ENCODE results near the gene EGFLAM. TPM values are rescaled to one million over a fixed set of nuclear protein-coding genes. Genes with fewer than 3 reads are reported as not detected.

EGFLAM gene
- total and polyA plus RNA-seq, 10 of the 15 experiments (the other 5 are each of a cell fraction or from before 2014, with no cell fraction given), result 0.37 TPM; not detected in 9

DNA sequence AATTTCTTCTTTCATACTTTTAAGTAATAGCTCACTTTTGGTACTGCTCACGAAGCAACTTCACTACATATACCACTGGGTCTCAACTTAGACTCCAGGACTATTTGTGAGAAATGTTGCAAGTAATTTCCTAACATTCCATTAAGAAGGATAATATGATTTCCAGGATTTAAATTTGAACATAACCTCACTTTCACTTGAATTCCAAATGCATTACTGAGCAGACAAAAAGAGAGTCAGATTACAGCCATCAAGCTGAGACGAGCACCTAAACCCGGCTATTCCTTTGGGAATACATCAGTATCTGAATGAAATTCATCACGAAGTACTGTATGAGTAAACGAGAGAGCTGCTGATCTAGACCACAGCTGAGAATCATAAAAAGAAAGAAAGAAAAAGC lies 250.8 kb downstream of the EGFLAM start:
- POLR2A ChIA-PET, result no interaction called here
- CTCF ChIA-PET, result interaction anchor here (1.2 kb wide), 1 partner anchor 56 kb away, joined by 3 read pairs; no protein-coding TSS in a partner anchor
- in situ Hi-C loops (cut with MboI), result no loop called here
- intact Hi-C loops (cut with micrococcal nuclease; ENCODE audit: unreplicated experiment), result no loop called here
- SMC1A ChIA-PET (ENCODE audit: uncharacterized antibody, unreplicated experiment), result interaction anchor here (1.2 kb wide), 1 partner anchor 9 kb away, joined by 4 read pairs; no protein-coding TSS in a partner anchor
- Histone ChIP-seq H3K36me3 (ENCODE audit: control insufficient read depth in 2 of 2, insufficient read depth in 2 of 2, low read length in 1 of 2) (no peaks in the 10 kb centered on the region), H3K79me2 (ENCODE audit: control insufficient read depth, insufficient read depth, low read length) (no peaks in the 10 kb centered on the region), H3K4me2 (ENCODE audit: control insufficient read depth, insufficient read depth) (no peak overlapping the region), H3K27me3 (replicated peaks in 1 of 2; ENCODE audit: control insufficient read depth in 2 of 2, insufficient read depth in 2 of 2, low read length in 1 of 2) (no peaks in the 10 kb centered on the region; a peak in 1 of 4 replicates), H4K20me1 (ENCODE audit: control insufficient read depth, insufficient read depth) (no peaks in the 10 kb centered on the region), H3K4me3 (no peak overlapping the region), H3K4me1 (ENCODE audit: control insufficient read depth, insufficient read depth, low read length) (no peaks in the 10 kb centered on the region), H3K9ac (ENCODE audit: control insufficient read depth, insufficient read depth, low read length) (no peak overlapping the region), H3K27ac (ENCODE audit: control insufficient read depth, insufficient read depth) (no peak overlapping the region), H2AFZ (ENCODE audit: control insufficient read depth, low read depth, low read length) (no peak overlapping the region), H3K9me3 (replicated peaks; ENCODE audit: control insufficient read depth, insufficient read depth, low read length) (no peaks in the 10 kb centered on the region)
- RAD21 ChIA-PET (ENCODE audit: unreplicated experiment), result no interaction called here
- no peak for DNase-seq (ENCODE audit: low read depth, low spot score)
- FAIRE-seq, result no peak
- 5% methylated on average over 5 of the region's 5 CpGs for WGBS (ENCODE audit: insufficient coverage, insufficient replicate concordance, low lambda C conversion rate, missing lambda C conversion rate)
- BruUV-seq (replicated peaks), result no TSS peak
- no peak for ATAC-seq
- TF ChIP-seq, protein P1, sequence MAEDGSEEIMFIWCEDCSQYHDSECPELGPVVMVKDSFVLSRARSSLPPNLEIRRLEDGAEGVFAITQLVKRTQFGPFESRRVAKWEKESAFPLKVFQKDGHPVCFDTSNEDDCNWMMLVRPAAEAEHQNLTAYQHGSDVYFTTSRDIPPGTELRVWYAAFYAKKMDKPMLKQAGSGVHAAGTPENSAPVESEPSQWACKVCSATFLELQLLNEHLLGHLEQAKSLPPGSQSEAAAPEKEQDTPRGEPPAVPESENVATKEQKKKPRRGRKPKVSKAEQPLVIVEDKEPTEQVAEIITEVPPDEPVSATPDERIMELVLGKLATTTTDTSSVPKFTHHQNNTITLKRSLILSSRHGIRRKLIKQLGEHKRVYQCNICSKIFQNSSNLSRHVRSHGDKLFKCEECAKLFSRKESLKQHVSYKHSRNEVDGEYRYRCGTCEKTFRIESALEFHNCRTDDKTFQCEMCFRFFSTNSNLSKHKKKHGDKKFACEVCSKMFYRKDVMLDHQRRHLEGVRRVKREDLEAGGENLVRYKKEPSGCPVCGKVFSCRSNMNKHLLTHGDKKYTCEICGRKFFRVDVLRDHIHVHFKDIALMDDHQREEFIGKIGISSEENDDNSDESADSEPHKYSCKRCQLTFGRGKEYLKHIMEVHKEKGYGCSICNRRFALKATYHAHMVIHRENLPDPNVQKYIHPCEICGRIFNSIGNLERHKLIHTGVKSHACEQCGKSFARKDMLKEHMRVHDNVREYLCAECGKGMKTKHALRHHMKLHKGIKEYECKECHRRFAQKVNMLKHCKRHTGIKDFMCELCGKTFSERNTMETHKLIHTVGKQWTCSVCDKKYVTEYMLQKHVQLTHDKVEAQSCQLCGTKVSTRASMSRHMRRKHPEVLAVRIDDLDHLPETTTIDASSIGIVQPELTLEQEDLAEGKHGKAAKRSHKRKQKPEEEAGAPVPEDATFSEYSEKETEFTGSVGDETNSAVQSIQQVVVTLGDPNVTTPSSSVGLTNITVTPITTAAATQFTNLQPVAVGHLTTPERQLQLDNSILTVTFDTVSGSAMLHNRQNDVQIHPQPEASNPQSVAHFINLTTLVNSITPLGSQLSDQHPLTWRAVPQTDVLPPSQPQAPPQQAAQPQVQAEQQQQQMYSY (CRISPR knock-in tag; IDR thresholded peaks at IDR 0.05), result no peak
- no peak for TF ChIP-seq ZBED1 (IDR thresholded peaks at IDR 0.05; ENCODE audit: borderline replicate concordance)
- no peak for TF ChIP-seq CTCF (IDR thresholded peaks at IDR 0.05 in 2 of 3, conservative IDR thresholded peaks at IDR 0.05 in 1 of 3; ENCODE audit: control insufficient read depth in 2 of 3, extremely low read depth in 1 of 3, insufficient read depth in 1 of 3, low read depth in 3 of 3, low read length in 3 of 3)
- TF ChIP-seq PML (IDR thresholded peaks at IDR 0.05; ENCODE audit: low read length), result no peak
- TF ChIP-seq, protein P2, sequence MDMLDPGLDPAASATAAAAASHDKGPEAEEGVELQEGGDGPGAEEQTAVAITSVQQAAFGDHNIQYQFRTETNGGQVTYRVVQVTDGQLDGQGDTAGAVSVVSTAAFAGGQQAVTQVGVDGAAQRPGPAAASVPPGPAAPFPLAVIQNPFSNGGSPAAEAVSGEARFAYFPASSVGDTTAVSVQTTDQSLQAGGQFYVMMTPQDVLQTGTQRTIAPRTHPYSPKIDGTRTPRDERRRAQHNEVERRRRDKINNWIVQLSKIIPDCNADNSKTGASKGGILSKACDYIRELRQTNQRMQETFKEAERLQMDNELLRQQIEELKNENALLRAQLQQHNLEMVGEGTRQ (IDR thresholded peaks at IDR 0.05; ENCODE audit: borderline replicate concordance, low read depth, low read length), result no peak
- TF ChIP-seq SREBF1 (IDR thresholded peaks at IDR 0.05; ENCODE audit: low read length), result no peak
- TF ChIP-seq, protein P3, sequence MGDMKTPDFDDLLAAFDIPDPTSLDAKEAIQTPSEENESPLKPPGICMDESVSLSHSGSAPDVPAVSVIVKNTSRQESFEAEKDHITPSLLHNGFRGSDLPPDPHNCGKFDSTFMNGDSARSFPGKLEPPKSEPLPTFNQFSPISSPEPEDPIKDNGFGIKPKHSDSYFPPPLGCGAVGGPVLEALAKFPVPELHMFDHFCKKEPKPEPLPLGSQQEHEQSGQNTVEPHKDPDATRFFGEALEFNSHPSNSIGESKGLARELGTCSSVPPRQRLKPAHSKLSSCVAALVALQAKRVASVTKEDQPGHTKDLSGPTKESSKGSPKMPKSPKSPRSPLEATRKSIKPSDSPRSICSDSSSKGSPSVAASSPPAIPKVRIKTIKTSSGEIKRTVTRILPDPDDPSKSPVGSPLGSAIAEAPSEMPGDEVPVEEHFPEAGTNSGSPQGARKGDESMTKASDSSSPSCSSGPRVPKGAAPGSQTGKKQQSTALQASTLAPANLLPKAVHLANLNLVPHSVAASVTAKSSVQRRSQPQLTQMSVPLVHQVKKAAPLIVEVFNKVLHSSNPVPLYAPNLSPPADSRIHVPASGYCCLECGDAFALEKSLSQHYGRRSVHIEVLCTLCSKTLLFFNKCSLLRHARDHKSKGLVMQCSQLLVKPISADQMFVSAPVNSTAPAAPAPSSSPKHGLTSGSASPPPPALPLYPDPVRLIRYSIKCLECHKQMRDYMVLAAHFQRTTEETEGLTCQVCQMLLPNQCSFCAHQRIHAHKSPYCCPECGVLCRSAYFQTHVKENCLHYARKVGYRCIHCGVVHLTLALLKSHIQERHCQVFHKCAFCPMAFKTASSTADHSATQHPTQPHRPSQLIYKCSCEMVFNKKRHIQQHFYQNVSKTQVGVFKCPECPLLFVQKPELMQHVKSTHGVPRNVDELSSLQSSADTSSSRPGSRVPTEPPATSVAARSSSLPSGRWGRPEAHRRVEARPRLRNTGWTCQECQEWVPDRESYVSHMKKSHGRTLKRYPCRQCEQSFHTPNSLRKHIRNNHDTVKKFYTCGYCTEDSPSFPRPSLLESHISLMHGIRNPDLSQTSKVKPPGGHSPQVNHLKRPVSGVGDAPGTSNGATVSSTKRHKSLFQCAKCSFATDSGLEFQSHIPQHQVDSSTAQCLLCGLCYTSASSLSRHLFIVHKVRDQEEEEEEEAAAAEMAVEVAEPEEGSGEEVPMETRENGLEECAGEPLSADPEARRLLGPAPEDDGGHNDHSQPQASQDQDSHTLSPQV (IDR thresholded peaks at IDR 0.05), result no peak
- TF ChIP-seq SUPT20H (IDR thresholded peaks at IDR 0.05; ENCODE audit: borderline replicate concordance, control insufficient read depth, low read depth, low read length), result no peak
- TF ChIP-seq HSF1 (IDR thresholded peaks at IDR 0.05; ENCODE audit: low read depth, low read length), result no peak
- TF ChIP-seq SMC3 (IDR thresholded peaks at IDR 0.05; ENCODE audit: borderline replicate concordance, low read length), result no peak
- TF ChIP-seq TARDBP (IDR thresholded peaks at IDR 0.05; ENCODE audit: borderline replicate concordance), result no peak
- TF ChIP-seq CHD4 (IDR thresholded peaks at IDR 0.05), result no peak

All from GM12878 (cell line).